Measurements from ENCODE around the gene GPAT2.
"Not testable (repeated sequence)": the region's sequence is repeated elsewhere in the genome, so short reads cannot be mapped to it uniquely, and the experiment has no call there.

DNA sequence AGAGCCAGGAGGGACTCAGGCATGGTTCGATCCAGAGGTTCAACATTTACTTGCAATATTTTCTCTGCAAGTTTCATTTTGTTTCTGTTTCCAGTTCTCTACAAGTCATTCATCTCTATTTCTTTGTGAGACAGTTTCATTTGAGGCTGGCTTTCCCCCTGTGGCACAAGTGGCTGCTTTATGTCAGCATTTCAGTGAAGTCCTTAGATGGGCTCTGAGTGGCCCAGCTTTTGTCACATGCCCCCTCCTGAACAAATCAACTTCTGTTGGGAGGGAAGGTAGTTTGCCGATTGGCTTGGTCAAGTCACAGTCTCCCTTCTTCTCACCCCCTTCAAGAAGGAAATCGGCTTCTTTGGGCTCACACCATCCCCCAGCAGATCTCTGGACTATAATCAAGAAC, 17.9 kb upstream of the GPAT2 start:
- TF ChIP-seq, protein P1, sequence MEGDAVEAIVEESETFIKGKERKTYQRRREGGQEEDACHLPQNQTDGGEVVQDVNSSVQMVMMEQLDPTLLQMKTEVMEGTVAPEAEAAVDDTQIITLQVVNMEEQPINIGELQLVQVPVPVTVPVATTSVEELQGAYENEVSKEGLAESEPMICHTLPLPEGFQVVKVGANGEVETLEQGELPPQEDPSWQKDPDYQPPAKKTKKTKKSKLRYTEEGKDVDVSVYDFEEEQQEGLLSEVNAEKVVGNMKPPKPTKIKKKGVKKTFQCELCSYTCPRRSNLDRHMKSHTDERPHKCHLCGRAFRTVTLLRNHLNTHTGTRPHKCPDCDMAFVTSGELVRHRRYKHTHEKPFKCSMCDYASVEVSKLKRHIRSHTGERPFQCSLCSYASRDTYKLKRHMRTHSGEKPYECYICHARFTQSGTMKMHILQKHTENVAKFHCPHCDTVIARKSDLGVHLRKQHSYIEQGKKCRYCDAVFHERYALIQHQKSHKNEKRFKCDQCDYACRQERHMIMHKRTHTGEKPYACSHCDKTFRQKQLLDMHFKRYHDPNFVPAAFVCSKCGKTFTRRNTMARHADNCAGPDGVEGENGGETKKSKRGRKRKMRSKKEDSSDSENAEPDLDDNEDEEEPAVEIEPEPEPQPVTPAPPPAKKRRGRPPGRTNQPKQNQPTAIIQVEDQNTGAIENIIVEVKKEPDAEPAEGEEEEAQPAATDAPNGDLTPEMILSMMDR (IDR thresholded peaks at IDR 0.05; ENCODE audit: low read depth, low read length): not testable (repeated sequence)
- not testable (repeated sequence) for TF ChIP-seq EZH2phosphoT487 (IDR thresholded peaks at IDR 0.05; ENCODE audit: low read depth)
